ENCODE measurements around the gene PGRMC2.

Gene PGRMC2

GRCh38 chr4:128287141-128287870 lies at the start of gene PGRMC2:
PGRMC2 (minus strand) TSS chr4:128287813; CDS start chr4:128287790, 23 bp downstream.
- peak within 1 kb of the TSS; percentile 96 for H3K27ac ChIP-seq
- H3K36me3 ChIP-seq: peaks cover 42% of the 10 kb centered on the region
- DNase-seq: peak; percentile 58
- no peaks in the 10 kb centered on the region for H3K9me3 ChIP-seq (ENCODE audit: severe bottlenecking)
- H3K27me3 ChIP-seq (ENCODE audit: insufficient read depth, low read depth, severe bottlenecking): no peaks in the 10 kb centered on the region
- no peak for TF ChIP-seq CTCF (IDR thresholded peaks at IDR 0.05; ENCODE audit: low read depth, low read length)
- peak within 1 kb of the TSS; percentile 96 for H3K4me3 ChIP-seq (ENCODE audit: low read depth, low read length)

GRCh38 chr4:128335541-128335940 lies 47.9 kb upstream of the PGRMC2 start:
- TF ChIP-seq CTCF (IDR thresholded peaks at IDR 0.05; ENCODE audit: low read depth, low read length): no peak

GRCh38 chr4:128334256-128334655 lies 46.6 kb upstream of the PGRMC2 start:
- Histone ChIP-seq H3K36me3 (no peaks in the 10 kb centered on the region), H3K4me3 (ENCODE audit: low read depth, low read length) (no peak overlapping the region), H3K27ac (no peak overlapping the region), H3K9me3 (ENCODE audit: severe bottlenecking) (no peaks in the 10 kb centered on the region), H3K27me3 (ENCODE audit: insufficient read depth, low read depth, severe bottlenecking) (no peaks in the 10 kb centered on the region)
- TF ChIP-seq CTCF (IDR thresholded peaks at IDR 0.05; ENCODE audit: low read depth, low read length): no peak
- DNase-seq: no peak

More at GRCh38 chr4:128335541-128335940, 47.9 kb upstream of the PGRMC2 start:
- Histone ChIP-seq H3K9me3 (ENCODE audit: severe bottlenecking) (no peaks in the 10 kb centered on the region), H3K27me3 (ENCODE audit: insufficient read depth, low read depth, severe bottlenecking) (no peaks in the 10 kb centered on the region), H3K36me3 (no peaks in the 10 kb centered on the region), H3K27ac (no peak overlapping the region), H3K4me3 (ENCODE audit: low read depth, low read length) (no peak overlapping the region)
- no peak for DNase-seq

- H3K36me3 ChIP-seq: no peaks in the 10 kb centered on the region
- H3K27ac ChIP-seq: no peak overlapping the region
- no peak overlapping the region for H3K4me3 ChIP-seq (ENCODE audit: low read depth, low read length)
- no peaks in the 10 kb centered on the region for H3K9me3 ChIP-seq (ENCODE audit: severe bottlenecking)
- H3K27me3 ChIP-seq (ENCODE audit: insufficient read depth, low read depth, severe bottlenecking): no peaks in the 10 kb centered on the region
- DNase-seq: no peak
- TF ChIP-seq CTCF (IDR thresholded peaks at IDR 0.05; ENCODE audit: low read depth, low read length): no peak
Observed at GRCh38 chr4:128333309-128334018, 45.9 kb upstream of the PGRMC2 start.

- H3K4me3 ChIP-seq (ENCODE audit: low read depth, low read length): no peak overlapping the region
- H3K27me3 ChIP-seq (ENCODE audit: insufficient read depth, low read depth, severe bottlenecking): no peaks in the 10 kb centered on the region
- no peaks in the 10 kb centered on the region for H3K9me3 ChIP-seq (ENCODE audit: severe bottlenecking)
- H3K27ac ChIP-seq: no peak overlapping the region
- H3K36me3 ChIP-seq: no peaks in the 10 kb centered on the region
- no peak for DNase-seq
- TF ChIP-seq CTCF (IDR thresholded peaks at IDR 0.05; ENCODE audit: low read depth, low read length): no peak
Observed at GRCh38 chr4:128332081-128332480, 44.5 kb upstream of the PGRMC2 start.

Measured in WERI-Rb-1 (cell line).